Type B pancreatic cell (in vitro differentiated cells): ENCODE data around the gene KATNAL2. TPM values are rescaled to one million over a fixed set of nuclear protein-coding genes. Genes with fewer than 3 reads are reported as not detected.

Source experiments
- DNase-seq: peaks from one replicate; pipeline ENCODE4 v3.0.0; 2021; ENCODE audit warnings: mixed read lengths; ENCODE audit not compliant: unreplicated experiment; ENCODE audit errors: extremely low spot score
- H3K27ac Mint-ChIP-seq: 2 replicates; pipeline ENCODE4 v1.8.0; 2021; ENCODE audit warnings: mild to moderate bottlenecking, mixed read lengths
- H3K27me3 Mint-ChIP-seq: 2 replicates; pipeline ENCODE4 v1.8.0; 2021; ENCODE audit warnings: mixed read lengths
- H3K36me3 Mint-ChIP-seq: 2 replicates; pipeline ENCODE4 v1.8.0; 2021; ENCODE audit warnings: mixed read lengths
- H3K4me1 Mint-ChIP-seq: one replicate; pipeline ENCODE4 v1.8.0; 2021; ENCODE audit warnings: mixed read lengths; ENCODE audit not compliant: unreplicated experiment
- H3K4me3 Mint-ChIP-seq: 2 replicates; pipeline ENCODE4 v1.8.0; 2021; ENCODE audit warnings: mild to moderate bottlenecking, mixed read lengths
- H3K9me3 Mint-ChIP-seq: 2 replicates; pipeline ENCODE4 v1.8.0; 2021; ENCODE audit warnings: mixed read lengths
- CTCF ChIP-seq: fragments of 200-600 bp; sonication (generic); conservative IDR thresholded peaks from 2 replicates; pipeline ENCODE4 v1.5.0; 2021; ENCODE audit warnings: antibody characterized with exemption, mild to moderate bottlenecking
- total RNA-seq: library from RNA; stranded (reverse); gene quantifications from 2 replicates; pipeline ENCODE4 v1.2.1, GENCODE V29; 2021; ENCODE audit warnings: low replicate concordance

KATNAL2 gene
- total RNA-seq, 1 donor from 2014 or later: 8.6 TPM

- no peak for DNase-seq
- Mint-ChIP-seq H3K27ac (no peak overlapping the region), H3K4me1 (no peaks in the 10 kb centered on the region), H3K9me3 (no peaks in the 10 kb centered on the region), H3K4me3 (no peak overlapping the region), H3K27me3 (no peaks in the 10 kb centered on the region), H3K36me3 (no peaks in the 10 kb centered on the region)
- TF ChIP-seq CTCF: no peak
These were observed 178.4 kb downstream of the KATNAL2 start for GRCh38 chr18:47095810-47096209.

- Mint-ChIP-seq H3K9me3 (no peaks in the 10 kb centered on the region), H3K4me3 (no peak overlapping the region), H3K36me3 (no peaks in the 10 kb centered on the region), H3K27ac (no peak overlapping the region), H3K27me3 (no peaks in the 10 kb centered on the region), H3K4me1 (no peaks in the 10 kb centered on the region)
- peak; percentile 84 for TF ChIP-seq CTCF
- no peak for DNase-seq
These were observed 182.9 kb downstream of the KATNAL2 start for GRCh38 chr18:47100212-47100831.

- DNase-seq: no peak
- H3K27me3 Mint-ChIP-seq: no peaks in the 10 kb centered on the region
- H3K4me3 Mint-ChIP-seq: no peak overlapping the region
- no peaks in the 10 kb centered on the region for H3K4me1 Mint-ChIP-seq
- H3K9me3 Mint-ChIP-seq: no peaks in the 10 kb centered on the region
- H3K27ac Mint-ChIP-seq: no peak overlapping the region
- no peak for TF ChIP-seq CTCF
- H3K36me3 Mint-ChIP-seq: peaks cover 20% of the 10 kb centered on the region
These were observed 191.0 kb downstream of the KATNAL2 start for GRCh38 chr18:47108373-47108772.

GRCh38 chr18:47108998-47109405 is 191.6 kb downstream of the KATNAL2 start:
- H3K9me3 Mint-ChIP-seq: no peaks in the 10 kb centered on the region
- H3K4me1 Mint-ChIP-seq: no peaks in the 10 kb centered on the region
- TF ChIP-seq CTCF: no peak
- DNase-seq: no peak
- H3K4me3 Mint-ChIP-seq: no peak overlapping the region
- H3K36me3 Mint-ChIP-seq: peaks cover 24% of the 10 kb centered on the region
- no peak overlapping the region for H3K27ac Mint-ChIP-seq
- no peaks in the 10 kb centered on the region for H3K27me3 Mint-ChIP-seq

- H3K27ac Mint-ChIP-seq: no peak overlapping the region
- no peaks in the 10 kb centered on the region for H3K9me3 Mint-ChIP-seq
- H3K27me3 Mint-ChIP-seq: no peaks in the 10 kb centered on the region
These were observed 192.3 kb downstream of the KATNAL2 start for GRCh38 chr18:47109720-47110119.

More at GRCh38 chr18:47109720-47110119, 192.3 kb downstream of the KATNAL2 start:
- TF ChIP-seq CTCF: no peak
- peaks cover 24% of the 10 kb centered on the region for H3K36me3 Mint-ChIP-seq
- DNase-seq: no peak
- no peaks in the 10 kb centered on the region for H3K4me1 Mint-ChIP-seq
- H3K4me3 Mint-ChIP-seq: no peak overlapping the region
